Heart right ventricle (tissue), 16 donors: ENCODE results near the gene YIPF5. TPM values are rescaled to one million over a fixed set of nuclear protein-coding genes. Genes with fewer than 3 reads are reported as not detected.

Source experiments
- ATAC-seq, 8 donors: fragments of 200-7000 bp; cut with Tn5 transposase; one replicate each; pipeline ENCODE4 v1.9.1; 2020; ENCODE audit warnings: mild to moderate bottlenecking in 8 of 8, moderate library complexity in 8 of 8, moderate number of reproducible peaks in 1 of 8
- DNase-seq, 2 donors: peaks; one replicate each; pipeline ENCODE4 v3.0.0-alpha.2; 2020
- H3K27ac ChIP-seq, 10 donors: fragments of 200-600 bp; sonication (generic) in 2 of 10; one replicate each; pipeline versions ENCODE4 v1.5.0 to v1.8.0; 2020 to 2022; ENCODE audit warnings: mild to moderate bottlenecking in 3 of 10
- H3K27me3 ChIP-seq, 7 donors: fragments of 200-600 bp; one replicate each; pipeline ENCODE4 v1.8.0; 2021 to 2022; ENCODE audit warnings: mild to moderate bottlenecking in 2 of 7
- H3K36me3 ChIP-seq, 9 donors: fragments of 200-600 bp; sonication (generic) in 1 of 9; one replicate each; pipeline versions ENCODE4 v1.5.0 to v1.8.0; 2020 to 2022; ENCODE audit warnings: mild to moderate bottlenecking in 2 of 9
- H3K4me1 ChIP-seq, 9 donors: fragments of 200-600 bp; sonication (generic) in 1 of 9; one replicate each; pipeline versions ENCODE4 v1.5.0 to v1.8.0; 2020 to 2022; ENCODE audit warnings: mild to moderate bottlenecking in 4 of 9
- H3K4me3 ChIP-seq, 10 donors: fragments of 200-600 bp; sonication (generic) in 2 of 10; one replicate each; pipeline versions ENCODE4 v1.5.0 to v1.8.0; 2020 to 2022; ENCODE audit warnings: mild to moderate bottlenecking in 7 of 10, moderate library complexity in 2 of 10
- H3K9me3 ChIP-seq, 11 donors: fragments of 200-600 bp in 10 of 11; sonication (generic) in 2 of 11; one replicate each; pipeline versions ENCODE4 v1.5.0 to v1.8.0; 2013 to 2022; ENCODE audit warnings: mild to moderate bottlenecking in 2 of 11, control low read depth in 1 of 11, moderate library complexity in 1 of 11
- WGBS, 2 donors: extraction: QIAGEN DNeasy Blood & Tissue Kit; methylation state at CpG; one replicate each; pipeline ENCODE4 v1.1.7; 2013; ENCODE audit warnings: inconsistent platforms in 1 of 2; 5-methylcytosine and 5-hydroxymethylcytosine counted together
- intact Hi-C, 10 donors: fragments of 100-400 bp; cut with DNase I; formaldehyde crosslinking; loops; one replicate each; pipeline versions ENCODE4 v1.11.1 to v1.14.2; 2022
- polyA plus RNA-seq, 2 donors: library from polyadenylated mRNA; stranded (reverse); fragments of 200-250 nt; gene quantifications; one replicate each; pipeline ENCODE4 v1.2.3, GENCODE V29; 2013
- total RNA-seq, 10 donors: library from RNA; stranded (reverse); fragmentation: NEBNext Ultra II Directional in 3 of 10; extraction: Animal tissue kit (Norgen Biotek cat#: 25700) in 3 of 10; gene quantifications; one replicate each; pipeline versions ENCODE4 v1.2.1 to v1.2.4, GENCODE V29; 2021 to 2023
- TF ChIP-seq, protein P1 (sequence below), 9 donors: fragments of 200-600 bp; sonication (generic) in 2 of 9; IDR thresholded peaks; one replicate each; pipeline versions ENCODE4 v1.5.0 to v1.8.0; 2021 to 2022; ENCODE audit warnings: antibody characterized with exemption in 9 of 9, mild to moderate bottlenecking in 5 of 9, moderate library complexity in 1 of 9
- donor health status: Arrhythmogenic right ventricular cardiomyopathy.
- donor health status: ischemic (EF 13 %, LVEDD 7.1; RV severe dilation, severe dysfunction).
- donor health status: healthy with polysubstance abuse.
- donor health status: DM: no; HTN: yes; CAD: no.
- donor health status: DM: no; HTN: no; CAD: no.
- donor health status: ischemic (EF 25% LVEDD 6.9; RV normal size, moderate dysfunction).
- donor health status: ischemic (EF 25% LVEDD 5.7; RV mildly dilated, moderate dysfunction).
- donor health status: healthy.
- donor health status: DM: yes; HTN: yes; CAD: no.
- donor health status: Ischemic cardiomyopathy.
- donor health status: ischemic (EF 35%, LVEDD 5.7; RV mildly dilated, moderate dysfunction).
- donor health status: nonischemic (EF 11% LVEDD 7.7; RV severe dilation, severe dysfunction).
- donor health status: DM: yes; HTN: yes; CAD: no.
- donor health status: PGD.
- donor health status: ischemic (EF 29% LVEDD 5.4; RV normal size, mild dysfunction).
- donor health status: nonischemic (EF 23%, LVEDD 6.1; RV moderate dilation, normal function).

Gene YIPF5
- total and polyA plus RNA-seq, 12 donors, result 3.9 to 34.9 (median 27.8) TPM

DNA sequence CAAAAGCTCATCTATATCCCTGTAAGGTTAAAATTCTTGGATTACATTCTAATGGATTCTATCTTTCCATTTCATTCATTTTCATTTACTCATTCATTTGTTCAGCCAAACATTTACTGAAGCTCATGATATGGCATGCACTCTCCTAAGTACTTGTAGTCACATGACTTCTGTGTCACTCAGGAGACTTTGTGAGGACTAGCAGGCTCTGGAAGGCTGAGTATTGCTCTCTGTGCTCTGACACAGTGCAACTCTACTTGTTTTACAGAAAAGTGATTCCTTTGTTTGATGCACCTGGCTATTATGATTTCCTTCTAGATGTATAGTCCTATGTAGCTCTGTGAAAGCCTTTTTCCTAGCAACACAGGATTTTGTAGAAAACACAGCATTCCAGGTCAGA lies 53.0 kb downstream of the YIPF5 start:
- intact Hi-C loops, result loop anchor here in 1 of 10 donors (5.0 kb wide), 1 partner anchor 240 kb away; no protein-coding TSS in a partner anchor
- Histone ChIP-seq H3K27ac (no peak overlapping the region), H3K4me3 (no peak overlapping the region), H3K4me1 (peaks cover 0 to 9% (median 0%) of the 10 kb centered on the region in 9 donors), H3K36me3 (no peaks in the 10 kb centered on the region), H3K27me3 (no peaks in the 10 kb centered on the region), H3K9me3 (peaks cover 0 to 8% (median 0%) of the 10 kb centered on the region in 11 donors)
- TF ChIP-seq, protein P1, sequence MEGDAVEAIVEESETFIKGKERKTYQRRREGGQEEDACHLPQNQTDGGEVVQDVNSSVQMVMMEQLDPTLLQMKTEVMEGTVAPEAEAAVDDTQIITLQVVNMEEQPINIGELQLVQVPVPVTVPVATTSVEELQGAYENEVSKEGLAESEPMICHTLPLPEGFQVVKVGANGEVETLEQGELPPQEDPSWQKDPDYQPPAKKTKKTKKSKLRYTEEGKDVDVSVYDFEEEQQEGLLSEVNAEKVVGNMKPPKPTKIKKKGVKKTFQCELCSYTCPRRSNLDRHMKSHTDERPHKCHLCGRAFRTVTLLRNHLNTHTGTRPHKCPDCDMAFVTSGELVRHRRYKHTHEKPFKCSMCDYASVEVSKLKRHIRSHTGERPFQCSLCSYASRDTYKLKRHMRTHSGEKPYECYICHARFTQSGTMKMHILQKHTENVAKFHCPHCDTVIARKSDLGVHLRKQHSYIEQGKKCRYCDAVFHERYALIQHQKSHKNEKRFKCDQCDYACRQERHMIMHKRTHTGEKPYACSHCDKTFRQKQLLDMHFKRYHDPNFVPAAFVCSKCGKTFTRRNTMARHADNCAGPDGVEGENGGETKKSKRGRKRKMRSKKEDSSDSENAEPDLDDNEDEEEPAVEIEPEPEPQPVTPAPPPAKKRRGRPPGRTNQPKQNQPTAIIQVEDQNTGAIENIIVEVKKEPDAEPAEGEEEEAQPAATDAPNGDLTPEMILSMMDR (IDR thresholded peaks at IDR 0.05), result no peak
- DNase-seq (no peak), ATAC-seq (peak in 4 of 8 donors; percentile 58 to 84 (median 68))

DNA sequence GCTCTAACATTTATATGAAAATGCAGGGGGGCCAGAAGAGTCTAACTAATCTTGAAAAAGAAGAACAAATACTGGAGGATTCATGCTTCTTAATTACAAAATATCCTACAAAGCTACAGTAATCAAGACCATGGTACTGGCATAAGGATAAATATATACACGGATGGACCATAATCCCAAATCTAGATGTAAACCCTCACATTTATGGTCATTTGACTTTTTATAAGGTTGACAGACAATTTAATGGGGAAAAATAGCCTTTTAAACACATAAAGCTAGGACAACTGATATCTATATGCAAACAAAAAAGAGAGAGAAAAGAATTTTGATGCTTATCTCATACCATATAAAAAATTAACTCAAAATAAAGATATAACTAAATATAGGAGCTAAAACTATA lies 55.9 kb downstream of the YIPF5 start:
- no peak for DNase-seq
- Histone ChIP-seq H3K27me3 (no peaks in the 10 kb centered on the region), H3K36me3 (no peaks in the 10 kb centered on the region), H3K4me1 (peaks cover 0 to 9% (median 0%) of the 10 kb centered on the region in 9 donors), H3K27ac (no peak overlapping the region), H3K9me3 (peaks cover 0 to 9% (median 0%) of the 10 kb centered on the region in 11 donors), H3K4me3 (no peak overlapping the region)
- TF ChIP-seq, protein P1 (IDR thresholded peaks at IDR 0.05), result no peak
- intact Hi-C loops, result no loop called here
- no peak for ATAC-seq
- WGBS, 2 donors, result 5 to 89% methylated on average over 1 of the region's 1 CpG

Other genes with a start within 250 kb of the YIPF5 start
- under 1 TPM in 9 of 10 donors, not detected in 1; 0.02 to 0.42 (median 0.13) TPM for gene KCTD16, start 214 bp upstream of the YIPF5 start, total RNA-seq
- gene KCTD16, start 214 bp upstream of the YIPF5 start, polyA plus RNA-seq, result under 1 TPM in 1 of 2 donors, not detected in 1; 0.07 TPM